GM12878 (cell line): ENCODE data around the gene GLMP. TPM values are rescaled to one million over a fixed set of nuclear protein-coding genes. Genes with fewer than 3 reads are reported as not detected.

Source experiments
- ATAC-seq: fragments of 200-7000 bp; cut with Tn5 transposase; 3 replicates; pipeline ENCODE4 v1.9.1; 2020; ENCODE audit warnings: mild to moderate bottlenecking, moderate library complexity
- BruUV-seq: library from RNA; stranded (reverse); fragments of 400-500 nt; replicated peaks from 2 replicates; lab custom pipeline; 2021; lab: Mats Ljungman, UMichigan
- CTCF ChIA-PET: fragments of 300-600 bp; sonication (Branson Sonifier 250); formaldehyde crosslinking; extraction: SDS; loops from one replicate; lab custom pipeline; 2021; ENCODE audit warnings: inconsistent platforms; lab: Yijun Ruan, JAX
- POLR2A ChIA-PET: fragments of 350-600 bp; formaldehyde crosslinking; extraction: SDS; loops from one replicate; lab custom pipeline; 2021; ENCODE audit warnings: inconsistent platforms; lab: Charles Lee
- RAD21 ChIA-PET: fragments of 300-600 bp; sonication (Branson Sonifier 250); formaldehyde crosslinking; loops from one replicate; lab custom pipeline; 2023; ENCODE audit warnings: antibody characterized with exemption; ENCODE audit not compliant: unreplicated experiment; lab: Charles Lee
- SMC1A ChIA-PET: fragments of 300-600 bp; sonication (Branson Sonifier 250); formaldehyde crosslinking; loops from one replicate; lab custom pipeline; 2023; ENCODE audit not compliant: unreplicated experiment, uncharacterized antibody; lab: Charles Lee
- DNase-seq: peaks from one replicate; pipeline ENCODE4 v3.0.0-alpha.2; 2011; ENCODE audit warnings: low read depth, low spot score
- FAIRE-seq: peaks from 3 replicates; lab custom pipeline; 2011; peaks lifted over from hg19 to GRCh38; lab: Jason Lieb, UNC
- H2AFZ ChIP-seq: 2 replicates; pipeline ENCODE4 v1.6.0; 2011; ENCODE audit warnings: low read depth, low read length, control low read depth; ENCODE audit not compliant: control insufficient read depth
- H3K27ac ChIP-seq: 2 replicates; pipeline ENCODE4 v1.5.1; 2011; ENCODE audit warnings: control low read depth; ENCODE audit not compliant: control insufficient read depth, insufficient read depth
- H3K27me3 ChIP-seq, 2 experiments: replicated peaks in 1 of 2; 2 replicates each; pipeline versions ENCODE4 v1.6.0 to v1.6.1; 2011; ENCODE audit warnings: low read length in 1 of 2; ENCODE audit not compliant: control insufficient read depth in 2 of 2, insufficient read depth in 2 of 2
- H3K36me3 ChIP-seq, 2 experiments: 2 replicates each; pipeline ENCODE4 v1.5.1; 2011; ENCODE audit warnings: low read length in 1 of 2; ENCODE audit not compliant: control insufficient read depth in 2 of 2, insufficient read depth in 2 of 2
- H3K4me1 ChIP-seq: 2 replicates; pipeline ENCODE4 v1.6.1; 2011; ENCODE audit warnings: mild to moderate bottlenecking, low read length, moderate library complexity, mixed read lengths; ENCODE audit not compliant: control insufficient read depth, insufficient read depth
- H3K4me2 ChIP-seq: 2 replicates; pipeline ENCODE4 v1.6.0; 2011; ENCODE audit warnings: control low read depth; ENCODE audit not compliant: control insufficient read depth, insufficient read depth
- H3K4me3 ChIP-seq: fragments of 200-600 bp; sonication (generic); 2 replicates; pipeline ENCODE4 v1.5.1; 2016
- H3K79me2 ChIP-seq: 2 replicates; pipeline ENCODE4 v1.6.0; 2011; ENCODE audit warnings: low read length; ENCODE audit not compliant: control insufficient read depth, insufficient read depth
- H3K9ac ChIP-seq: 2 replicates; pipeline ENCODE4 v1.8.0; 2011; ENCODE audit warnings: low read length, control low read depth, mixed read lengths; ENCODE audit not compliant: control insufficient read depth, insufficient read depth
- H3K9me3 ChIP-seq: replicated peaks from 3 replicates; pipeline ENCODE4 v1.5.1; 2011; ENCODE audit warnings: mild to moderate bottlenecking, low read length; ENCODE audit not compliant: control insufficient read depth, insufficient read depth
- H4K20me1 ChIP-seq: 2 replicates; pipeline ENCODE4 v1.6.0; 2011; ENCODE audit not compliant: control insufficient read depth, insufficient read depth
- ATF7 ChIP-seq: fragments of 450-650 bp; IDR thresholded peaks from 2 replicates; pipeline ENCODE4 v1.6.1; 2016; ENCODE audit warnings: low read depth, mild to moderate bottlenecking
- JUNB ChIP-seq: IDR thresholded peaks from 2 replicates; pipeline ENCODE4 v1.6.1; 2016; ENCODE audit warnings: antibody characterized with exemption, mild to moderate bottlenecking
- JUND ChIP-seq: IDR thresholded peaks from 2 replicates; pipeline ENCODE4 v1.6.1; 2012; ENCODE audit warnings: low read depth, mild to moderate bottlenecking, low read length, improper control_type of control experiment, moderate library complexity
- PAX8 ChIP-seq: fragments of 450-650 bp; IDR thresholded peaks from 2 replicates; pipeline ENCODE4 v1.6.1; 2017; ENCODE audit warnings: mild to moderate bottlenecking, moderate library complexity
- WGBS: methylation state at CpG from one replicate; pipeline ENCODE4 v1.1.6; 2016; ENCODE audit warnings: low lambda C conversion rate; ENCODE audit not compliant: insufficient replicate concordance, insufficient coverage; ENCODE audit errors: missing lambda C conversion rate; 5-methylcytosine and 5-hydroxymethylcytosine counted together
- in situ Hi-C: fragments of 300-500 bp; cut with MboI; formaldehyde crosslinking; loops from 9 replicates; pipeline ENCODE4 v1.14.3; 2018; ENCODE audit warnings: mixed read lengths
- intact Hi-C: fragments of 100-400 bp; cut with micrococcal nuclease; formaldehyde crosslinking; loops from one replicate; pipeline ENCODE4 v1.14.2; 2022; ENCODE audit not compliant: unreplicated experiment
- polyA plus RNA-seq, 11 experiments: library from polyadenylated mRNA; depleted of rRNA in 4 of 11; unstranded in 6 of 11; stranded (reverse) in 5 of 11; fragments of >200 nt; fragmentation: Nextera tagmentation in 4 of 11; fragmentation: Illumina TruSeq in 1 of 11; extraction: Ambion mirVana in 4 of 11; extraction: Trizol in 1 of 11; gene quantifications; 1 replicate in 1 of 11; 2 replicates in 10 of 11; pipeline versions ENCODE4 v1.2.1 to v1.2.3, GENCODE V29; 2011 to 2016; ENCODE audit warnings: inconsistent platforms in 2 of 11, missing spikeins in 2 of 11, low read depth in 1 of 11
- total RNA-seq, 4 experiments: library from RNA; depleted of rRNA in 3 of 4; stranded (reverse); fragments of >200 nt in 3 of 4; fragmentation: Illumina TruSeq in 1 of 4; extraction: Trizol in 1 of 4; gene quantifications; 2 replicates each; pipeline versions ENCODE4 v1.2.1 to v1.2.3, GENCODE V29; 2013 to 2021
- TF ChIP-seq, protein P1 (sequence below), 3 experiments: IDR thresholded peaks in 2 of 3; conservative IDR thresholded peaks in 1 of 3; 2 replicates each; pipeline ENCODE4 v1.5.1; 2011; ENCODE audit warnings: low read depth in 3 of 3, low read length in 3 of 3, mild to moderate bottlenecking in 3 of 3, control low read depth in 2 of 3, moderate library complexity in 2 of 3, inconsistent platforms in 1 of 3, mixed read lengths in 1 of 3; ENCODE audit not compliant: control insufficient read depth in 2 of 3, insufficient read depth in 1 of 3; ENCODE audit errors: extremely low read depth in 1 of 3
- TF ChIP-seq, protein P2 (sequence below): IDR thresholded peaks from 2 replicates; pipeline ENCODE4 v1.6.1; 2011; ENCODE audit warnings: low read depth, mild to moderate bottlenecking, low read length, moderate library complexity, borderline replicate concordance; ENCODE audit errors: extremely low read depth
- TF ChIP-seq, protein P3 (sequence below): IDR thresholded peaks from 2 replicates; pipeline ENCODE4 v1.6.1; 2012; ENCODE audit warnings: low read length, inconsistent platforms
- TF ChIP-seq, protein P4 (sequence below): fragments of 450-650 bp; formaldehyde crosslinking; IDR thresholded peaks from 2 replicates; pipeline ENCODE4 v1.4.0; 2020; ENCODE audit warnings: mild to moderate bottlenecking, moderate library complexity

Gene GLMP
- total and polyA plus RNA-seq, 10 of the 15 experiments (the other 5 are each of a cell fraction or from before 2014, with no cell fraction given), result 4.4 to 30.0 (median 19.5) TPM

DNA sequence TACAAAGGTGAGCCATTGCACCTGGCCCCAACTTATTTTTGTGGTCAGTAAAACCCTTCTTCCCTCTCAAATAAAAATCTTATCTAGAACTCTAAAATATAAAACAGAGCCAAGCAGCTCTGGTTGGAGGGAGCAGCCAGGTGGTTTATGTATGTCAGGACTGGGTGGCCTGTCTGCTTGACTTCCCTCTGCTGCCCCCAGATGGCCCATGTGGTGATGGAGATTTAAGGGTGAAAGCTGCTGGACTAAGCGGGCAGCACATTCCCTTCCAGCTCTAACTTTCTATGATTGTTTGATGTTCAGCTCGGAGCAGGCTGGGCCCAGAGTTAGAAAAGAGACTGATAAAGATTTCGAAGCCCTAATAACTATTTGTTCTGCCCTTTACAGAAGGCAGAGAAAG lies 35.7 kb downstream of the GLMP start:
- POLR2A ChIA-PET, result interaction anchor here (0.6 kb wide), 1 partner anchor 26 kb away, joined by 3 read pairs; no protein-coding TSS in a partner anchor
- Histone ChIP-seq H3K27ac (no peak overlapping the region), H3K9ac (no peak overlapping the region), H2AFZ (no peak overlapping the region), H3K4me3 (no peak overlapping the region), H3K9me3 (no peaks in the 10 kb centered on the region)
- no peak for TF ChIP-seq PAX8
- TF ChIP-seq, protein P1, sequence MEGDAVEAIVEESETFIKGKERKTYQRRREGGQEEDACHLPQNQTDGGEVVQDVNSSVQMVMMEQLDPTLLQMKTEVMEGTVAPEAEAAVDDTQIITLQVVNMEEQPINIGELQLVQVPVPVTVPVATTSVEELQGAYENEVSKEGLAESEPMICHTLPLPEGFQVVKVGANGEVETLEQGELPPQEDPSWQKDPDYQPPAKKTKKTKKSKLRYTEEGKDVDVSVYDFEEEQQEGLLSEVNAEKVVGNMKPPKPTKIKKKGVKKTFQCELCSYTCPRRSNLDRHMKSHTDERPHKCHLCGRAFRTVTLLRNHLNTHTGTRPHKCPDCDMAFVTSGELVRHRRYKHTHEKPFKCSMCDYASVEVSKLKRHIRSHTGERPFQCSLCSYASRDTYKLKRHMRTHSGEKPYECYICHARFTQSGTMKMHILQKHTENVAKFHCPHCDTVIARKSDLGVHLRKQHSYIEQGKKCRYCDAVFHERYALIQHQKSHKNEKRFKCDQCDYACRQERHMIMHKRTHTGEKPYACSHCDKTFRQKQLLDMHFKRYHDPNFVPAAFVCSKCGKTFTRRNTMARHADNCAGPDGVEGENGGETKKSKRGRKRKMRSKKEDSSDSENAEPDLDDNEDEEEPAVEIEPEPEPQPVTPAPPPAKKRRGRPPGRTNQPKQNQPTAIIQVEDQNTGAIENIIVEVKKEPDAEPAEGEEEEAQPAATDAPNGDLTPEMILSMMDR (IDR thresholded peaks at IDR 0.05 in 2 of 3, conservative IDR thresholded peaks at IDR 0.05 in 1 of 3; ENCODE audit: control insufficient read depth in 2 of 3, extremely low read depth in 1 of 3, insufficient read depth in 1 of 3, low read depth in 3 of 3, low read length in 3 of 3), result peak in 2 of 3 experiments; percentile 27 to 32; a peak in 1 of 6 replicates
- no peak for TF ChIP-seq JUND
- TF ChIP-seq, all 136 proteins: peak for 1
- no peak for DNase-seq
- Histone ChIP-seq H3K79me2 (no peaks in the 10 kb centered on the region), H4K20me1 (no peaks in the 10 kb centered on the region), H3K36me3 (peaks cover 42 to 50% of the 10 kb centered on the region in 2 experiments), H3K4me2 (no peak overlapping the region), H3K4me1 (no peaks in the 10 kb centered on the region), H3K27me3 (no peaks in the 10 kb centered on the region)
- 77% methylated on average over 3 of the region's 3 CpGs for WGBS
- ATAC-seq, result peak; percentile 46; the same call in 1 of the 3 replicates
- BruUV-seq, result no TSS peak
- intact Hi-C loops (no loop called here), in situ Hi-C loops (no loop called here)
- ChIA-PET RAD21 (interaction anchor here (0.7 to 1.8 kb wide), 3 partner anchors 35 to 118 kb away, joined by 4 to 7 read pairs (median 4); no protein-coding TSS in a partner anchor), CTCF (interaction anchor here (0.8 to 1.9 kb wide), 8 partner anchors 12 to 186 kb away, joined by 3 to 8 read pairs (median 4); no protein-coding TSS in a partner anchor), SMC1A (interaction anchor here (1.0 to 1.2 kb wide), 3 partner anchors 60 to 118 kb away, joined by 3 read pairs; no protein-coding TSS in a partner anchor)
- FAIRE-seq, result no peak

DNA sequence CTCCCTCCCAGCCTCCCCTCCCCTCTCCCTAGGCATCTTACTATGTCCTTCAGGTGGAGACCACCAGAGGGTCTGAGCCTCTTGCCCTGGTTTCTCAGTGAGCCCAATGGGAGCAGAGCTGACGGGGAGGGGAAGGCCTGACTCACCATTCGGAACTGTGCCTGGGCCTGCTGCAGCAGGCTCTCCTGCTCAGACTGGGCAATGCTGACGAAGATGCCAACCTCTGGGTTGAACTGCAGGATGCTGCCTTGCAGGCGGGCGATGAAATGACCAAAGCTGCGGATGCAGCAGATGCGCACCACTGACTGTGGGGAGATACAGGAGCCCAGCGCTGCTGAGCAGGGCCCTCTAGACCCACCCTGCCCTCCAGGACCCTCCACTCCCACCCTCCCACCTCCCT lies 36.6 kb downstream of the GLMP start:
- SMC1A ChIA-PET, result interaction anchor here (0.6 to 1.0 kb wide), 2 partner anchors 53 to 111 kb away, joined by 3 read pairs; no protein-coding TSS in a partner anchor
- FAIRE-seq (no peak), DNase-seq (no peak), ATAC-seq (no peak)
- Histone ChIP-seq H3K9ac (no peak overlapping the region), H3K27me3 (no peaks in the 10 kb centered on the region), H3K9me3 (no peaks in the 10 kb centered on the region), H3K79me2 (no peaks in the 10 kb centered on the region), H3K27ac (no peak overlapping the region), H3K4me2 (no peak overlapping the region), H3K36me3 (peaks cover 43 to 49% of the 10 kb centered on the region in 2 experiments), H4K20me1 (no peaks in the 10 kb centered on the region), H3K4me1 (no peaks in the 10 kb centered on the region), H3K4me3 (no peak overlapping the region), H2AFZ (no peak overlapping the region)
- POLR2A ChIA-PET, result no interaction called here
- in situ Hi-C loops (no loop called here), intact Hi-C loops (no loop called here)
- WGBS, result 98% methylated on average over 8 of the region's 8 CpGs
- CTCF ChIA-PET, result interaction anchor here (0.8 to 1.9 kb wide), 2 partner anchors 34 to 187 kb away, joined by 4 to 5 read pairs; no protein-coding TSS in a partner anchor
- BruUV-seq, result no TSS peak
- RAD21 ChIA-PET, result no interaction called here
- TF ChIP-seq JUNB (no peak), ATF7 (no peak)
- TF ChIP-seq, protein P2, sequence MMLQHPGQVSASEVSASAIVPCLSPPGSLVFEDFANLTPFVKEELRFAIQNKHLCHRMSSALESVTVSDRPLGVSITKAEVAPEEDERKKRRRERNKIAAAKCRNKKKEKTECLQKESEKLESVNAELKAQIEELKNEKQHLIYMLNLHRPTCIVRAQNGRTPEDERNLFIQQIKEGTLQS, result no peak
- TF ChIP-seq, protein P3, sequence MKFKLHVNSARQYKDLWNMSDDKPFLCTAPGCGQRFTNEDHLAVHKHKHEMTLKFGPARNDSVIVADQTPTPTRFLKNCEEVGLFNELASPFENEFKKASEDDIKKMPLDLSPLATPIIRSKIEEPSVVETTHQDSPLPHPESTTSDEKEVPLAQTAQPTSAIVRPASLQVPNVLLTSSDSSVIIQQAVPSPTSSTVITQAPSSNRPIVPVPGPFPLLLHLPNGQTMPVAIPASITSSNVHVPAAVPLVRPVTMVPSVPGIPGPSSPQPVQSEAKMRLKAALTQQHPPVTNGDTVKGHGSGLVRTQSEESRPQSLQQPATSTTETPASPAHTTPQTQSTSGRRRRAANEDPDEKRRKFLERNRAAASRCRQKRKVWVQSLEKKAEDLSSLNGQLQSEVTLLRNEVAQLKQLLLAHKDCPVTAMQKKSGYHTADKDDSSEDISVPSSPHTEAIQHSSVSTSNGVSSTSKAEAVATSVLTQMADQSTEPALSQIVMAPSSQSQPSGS, result no peak
- TF ChIP-seq, protein P4, sequence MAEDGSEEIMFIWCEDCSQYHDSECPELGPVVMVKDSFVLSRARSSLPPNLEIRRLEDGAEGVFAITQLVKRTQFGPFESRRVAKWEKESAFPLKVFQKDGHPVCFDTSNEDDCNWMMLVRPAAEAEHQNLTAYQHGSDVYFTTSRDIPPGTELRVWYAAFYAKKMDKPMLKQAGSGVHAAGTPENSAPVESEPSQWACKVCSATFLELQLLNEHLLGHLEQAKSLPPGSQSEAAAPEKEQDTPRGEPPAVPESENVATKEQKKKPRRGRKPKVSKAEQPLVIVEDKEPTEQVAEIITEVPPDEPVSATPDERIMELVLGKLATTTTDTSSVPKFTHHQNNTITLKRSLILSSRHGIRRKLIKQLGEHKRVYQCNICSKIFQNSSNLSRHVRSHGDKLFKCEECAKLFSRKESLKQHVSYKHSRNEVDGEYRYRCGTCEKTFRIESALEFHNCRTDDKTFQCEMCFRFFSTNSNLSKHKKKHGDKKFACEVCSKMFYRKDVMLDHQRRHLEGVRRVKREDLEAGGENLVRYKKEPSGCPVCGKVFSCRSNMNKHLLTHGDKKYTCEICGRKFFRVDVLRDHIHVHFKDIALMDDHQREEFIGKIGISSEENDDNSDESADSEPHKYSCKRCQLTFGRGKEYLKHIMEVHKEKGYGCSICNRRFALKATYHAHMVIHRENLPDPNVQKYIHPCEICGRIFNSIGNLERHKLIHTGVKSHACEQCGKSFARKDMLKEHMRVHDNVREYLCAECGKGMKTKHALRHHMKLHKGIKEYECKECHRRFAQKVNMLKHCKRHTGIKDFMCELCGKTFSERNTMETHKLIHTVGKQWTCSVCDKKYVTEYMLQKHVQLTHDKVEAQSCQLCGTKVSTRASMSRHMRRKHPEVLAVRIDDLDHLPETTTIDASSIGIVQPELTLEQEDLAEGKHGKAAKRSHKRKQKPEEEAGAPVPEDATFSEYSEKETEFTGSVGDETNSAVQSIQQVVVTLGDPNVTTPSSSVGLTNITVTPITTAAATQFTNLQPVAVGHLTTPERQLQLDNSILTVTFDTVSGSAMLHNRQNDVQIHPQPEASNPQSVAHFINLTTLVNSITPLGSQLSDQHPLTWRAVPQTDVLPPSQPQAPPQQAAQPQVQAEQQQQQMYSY (CRISPR knock-in tag), result no peak
